OCI-LY1 (cell line): Measurements from ENCODE around the gene PCP2.

Experiments used
- CTCF ChIP-seq: fragments of 200-600 bp; sonication (generic), shearing (Covaris generic); IDR thresholded peaks from 2 replicates; pipeline ENCODE4 v1.5.1; 2017; ENCODE audit warnings: mild to moderate bottlenecking, antibody characterized with exemption, low read length, moderate library complexity, mixed read lengths
- EZH2 ChIP-seq: fragments of 200-600 bp; sonication (generic), shearing (Covaris generic); IDR thresholded peaks from 2 replicates; pipeline ENCODE4 v1.8.0; 2017; ENCODE audit warnings: borderline replicate concordance, mixed run types, mild to moderate bottlenecking, antibody characterized with exemption, low read length, moderate library complexity, mixed read lengths

- TF ChIP-seq EZH2 (no peak), CTCF (no peak)
Measured at GRCh38 chr19:7645656-7646425, 12.3 kb upstream of the PCP2 start.
